Activated CD4-positive, alpha-beta T cell treated with anti-CD3 and anti-CD28 coated beads, Interleukin-2, amount 50 U/mL, for 1 hour (primary cell): ENCODE data around the gene RPTOR.

Experiments used
- DNase-seq: peaks from one replicate; pipeline ENCODE4 v3.0.0-alpha.2; 2020

The RPTOR gene

DNA sequence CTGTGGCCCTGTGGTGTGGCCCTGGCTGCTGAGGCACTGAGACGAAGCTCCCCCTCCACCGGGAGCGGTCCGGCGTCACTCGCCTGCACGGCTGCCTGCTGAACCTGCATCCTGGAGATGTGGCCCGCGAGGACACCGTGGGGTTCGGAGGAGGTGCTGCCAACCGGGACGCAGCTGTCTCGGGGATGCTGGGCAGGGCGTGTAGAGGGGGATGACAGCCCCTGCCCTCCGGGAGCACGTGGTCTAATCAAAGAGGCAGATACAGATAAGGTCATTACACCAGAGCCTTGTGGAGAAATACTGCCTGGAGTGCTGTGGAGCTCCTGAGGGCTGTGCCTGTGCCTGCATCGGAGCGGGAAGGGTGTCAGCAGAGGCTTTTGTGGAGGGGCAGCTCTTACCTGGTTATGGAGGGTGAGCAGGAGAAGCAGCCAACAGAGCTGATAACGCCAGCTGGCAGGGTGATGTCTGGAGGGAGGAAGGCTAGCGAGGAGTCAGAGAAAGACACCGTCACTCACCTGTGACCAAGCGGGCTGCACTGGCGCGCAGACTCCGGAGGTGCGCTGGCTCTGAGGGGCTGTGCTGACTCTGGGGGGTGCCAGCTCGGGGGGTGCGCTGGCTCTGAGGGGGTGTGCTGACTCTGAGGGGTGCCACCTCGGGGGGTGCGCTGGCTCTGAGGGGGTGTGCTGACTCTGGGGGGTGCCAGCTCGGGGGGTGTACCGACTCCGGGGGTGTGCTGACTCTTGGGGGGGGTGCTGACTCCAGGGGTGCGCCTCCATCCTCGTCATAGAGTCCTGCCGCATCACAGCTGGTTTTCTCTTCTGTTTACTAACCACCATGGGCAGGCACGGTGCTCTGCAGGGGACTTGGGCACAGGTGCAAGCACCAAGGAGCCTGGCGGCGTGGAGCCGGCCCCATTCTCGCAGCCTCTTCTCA is 342.3 kb downstream of the RPTOR start:
- no peak for DNase-seq

DNA sequence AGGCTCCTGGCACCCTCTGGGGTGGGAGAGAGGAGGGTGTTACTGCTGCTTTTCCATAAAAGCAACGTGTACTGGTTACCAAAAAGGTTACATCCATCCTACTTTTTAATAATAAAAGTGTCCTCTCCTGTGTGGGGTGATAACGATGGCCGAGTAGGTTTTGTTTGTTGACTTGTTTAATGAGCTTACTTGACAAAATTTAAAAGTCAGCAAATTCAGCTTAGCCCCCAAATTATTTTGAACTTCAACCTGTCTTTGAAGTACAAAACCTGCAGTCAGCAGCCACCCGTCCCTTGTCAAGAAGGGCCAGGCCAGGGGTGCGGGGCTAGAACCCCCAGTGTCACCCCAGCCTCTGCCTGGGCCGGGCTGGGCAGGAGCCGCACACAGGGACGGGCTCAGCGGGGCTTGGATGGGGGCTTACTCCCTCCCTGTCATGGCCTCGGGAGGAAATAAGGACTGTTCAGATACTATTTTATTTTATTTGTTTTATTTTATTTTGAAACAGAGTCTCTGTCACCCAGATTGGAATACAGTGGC is 343.1 kb downstream of the RPTOR start:
- DNase-seq: no peak

DNA sequence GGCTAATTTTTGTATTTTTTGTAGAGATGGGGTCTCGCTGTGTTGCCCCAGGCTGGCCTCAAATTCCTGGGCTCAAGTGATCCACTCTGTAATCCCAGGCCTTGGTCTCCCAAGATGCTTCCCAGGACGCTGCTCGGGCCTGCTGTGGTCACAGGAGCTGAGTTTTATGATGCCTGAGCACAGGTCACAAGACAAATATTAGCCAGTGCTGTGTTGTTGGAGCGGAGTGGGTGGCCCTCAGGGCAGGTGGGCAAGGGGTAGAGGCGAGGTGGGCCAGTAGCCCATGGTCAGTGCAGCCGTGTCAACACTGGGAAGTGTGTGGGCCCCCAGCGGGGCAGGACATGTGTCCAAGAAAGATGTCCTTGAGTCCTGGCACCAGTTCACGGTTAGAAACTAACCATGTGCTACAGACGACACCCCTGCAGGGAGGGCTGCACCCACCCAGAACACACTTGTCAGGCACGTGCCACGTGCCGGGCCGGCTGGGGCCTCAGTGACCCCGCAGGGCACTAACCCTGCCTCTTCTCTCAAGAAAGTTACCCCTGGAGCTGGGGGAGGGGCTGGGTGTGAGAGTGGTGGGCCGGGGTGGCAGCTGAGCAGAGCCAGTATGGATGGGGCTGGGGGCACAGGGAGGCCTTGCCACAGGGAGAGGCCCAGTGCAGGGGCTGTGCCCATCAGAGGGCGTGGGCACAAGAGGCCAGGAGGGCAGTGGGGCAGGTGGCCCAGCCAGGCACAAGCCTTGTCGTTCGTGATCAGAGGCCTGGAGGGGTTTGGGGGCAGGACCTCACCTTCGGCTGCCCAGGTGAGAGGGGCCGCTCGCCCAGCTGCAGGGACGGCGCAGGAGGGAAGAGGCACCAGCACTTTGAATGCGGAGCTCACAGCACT is 343.9 kb downstream of the RPTOR start:
- no peak for DNase-seq

DNA sequence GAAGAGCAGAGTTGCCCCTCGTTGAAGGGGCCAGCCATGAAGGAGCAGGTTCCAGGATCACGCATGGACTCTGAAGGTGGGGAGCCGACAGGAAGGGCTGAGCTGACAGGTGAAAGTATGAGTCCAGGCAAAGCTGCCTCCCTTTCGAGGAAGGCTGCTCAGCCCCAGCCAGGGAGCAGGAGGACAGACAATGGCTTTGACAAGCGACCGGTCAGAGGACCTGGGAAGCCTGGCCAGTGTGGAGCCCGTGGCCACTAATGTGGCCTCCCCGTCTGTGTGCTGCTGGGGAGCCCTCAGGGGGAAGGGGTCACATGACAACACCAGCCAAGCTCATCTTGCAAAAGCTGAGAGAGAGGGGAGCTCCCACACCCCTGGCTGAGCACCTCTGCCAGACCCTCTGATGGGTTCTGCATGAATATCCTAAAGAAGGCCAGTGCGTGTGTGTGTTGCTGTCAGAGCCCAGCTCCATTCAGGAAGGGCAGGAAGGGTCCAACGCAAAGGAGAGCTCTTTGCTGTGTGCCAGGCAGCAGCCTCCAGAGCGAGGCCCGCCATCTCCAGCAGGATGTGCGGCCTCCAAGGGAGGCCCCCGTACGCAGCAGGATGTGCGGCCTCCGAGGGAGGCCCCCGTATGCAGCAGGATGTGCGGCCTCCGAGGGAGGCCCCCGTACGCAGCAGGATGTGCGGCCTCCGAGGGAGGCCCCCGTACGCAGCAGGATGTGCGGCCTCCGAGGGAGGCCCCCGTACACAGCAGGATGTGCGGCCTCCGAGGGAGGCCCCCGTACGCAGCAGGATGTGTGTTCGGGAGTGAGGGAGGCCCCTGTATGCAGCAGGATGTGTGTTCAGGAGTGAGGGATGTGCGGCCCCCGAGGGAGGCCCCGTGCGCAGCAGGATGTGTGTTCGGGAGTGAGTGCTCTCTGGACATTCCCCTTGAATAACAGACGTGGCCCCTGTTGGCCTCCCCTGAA is 344.9 kb downstream of the RPTOR start:
- no peak for DNase-seq

DNA sequence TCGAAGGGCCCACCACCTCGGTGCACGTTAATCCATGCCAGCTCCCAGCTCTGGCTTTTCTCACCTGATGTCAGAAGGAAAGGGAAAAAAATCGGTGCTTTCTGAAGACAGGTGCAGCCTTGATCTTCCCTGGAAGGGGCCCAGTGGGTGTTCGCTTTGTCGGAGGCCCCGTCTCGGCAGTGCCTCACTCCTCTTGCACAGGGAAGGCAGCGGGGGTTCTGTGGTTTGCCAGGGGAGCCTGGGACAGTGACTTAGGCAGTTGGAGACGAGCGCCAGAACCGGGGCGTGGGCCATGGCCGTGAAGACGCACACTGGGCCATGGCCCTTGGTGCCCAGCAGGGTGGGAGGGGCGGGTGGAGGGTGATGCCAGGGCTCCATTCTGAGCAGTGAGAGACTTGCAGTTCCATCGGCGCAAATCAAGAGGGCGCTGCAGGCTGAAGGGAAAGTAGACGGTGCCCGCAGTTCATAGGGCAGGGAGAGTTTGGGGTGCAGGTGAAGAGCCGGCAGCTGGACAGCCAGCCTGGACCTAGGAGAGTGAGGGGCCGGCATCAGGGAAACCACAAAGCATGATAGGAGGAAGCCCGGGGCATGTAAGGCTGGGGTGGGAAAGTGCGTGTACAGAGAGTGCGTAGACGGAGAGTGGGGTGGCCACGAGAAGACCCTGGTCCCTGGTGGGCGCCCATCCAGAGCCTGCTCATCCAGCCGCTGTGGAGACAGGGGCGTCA is 345.7 kb downstream of the RPTOR start:
- DNase-seq: peak; percentile 22

DNA sequence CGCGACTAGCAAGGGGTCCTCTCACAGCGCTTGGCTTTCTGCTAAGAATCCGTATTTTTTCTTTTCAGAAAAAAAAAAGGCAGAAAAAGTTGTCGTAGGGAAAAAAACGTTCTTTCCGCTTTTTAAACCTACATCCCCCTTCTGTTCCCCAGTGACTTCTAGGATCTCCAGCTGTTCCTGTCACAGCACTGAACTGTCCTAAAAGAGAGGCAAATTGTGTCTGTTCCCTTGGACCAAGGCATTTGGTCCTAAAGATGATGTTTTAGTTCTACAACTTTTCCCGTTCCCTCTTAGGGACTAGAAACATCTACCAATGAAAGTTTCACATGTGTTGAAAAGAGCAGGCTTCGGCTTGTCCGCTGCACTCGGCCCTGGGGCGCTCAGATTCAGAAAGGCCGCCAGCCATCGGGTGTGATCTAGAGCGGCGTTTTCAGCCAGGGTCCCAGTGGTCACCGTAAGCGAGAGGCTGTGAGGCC is 346.3 kb downstream of the RPTOR start:
- no peak for DNase-seq

DNA sequence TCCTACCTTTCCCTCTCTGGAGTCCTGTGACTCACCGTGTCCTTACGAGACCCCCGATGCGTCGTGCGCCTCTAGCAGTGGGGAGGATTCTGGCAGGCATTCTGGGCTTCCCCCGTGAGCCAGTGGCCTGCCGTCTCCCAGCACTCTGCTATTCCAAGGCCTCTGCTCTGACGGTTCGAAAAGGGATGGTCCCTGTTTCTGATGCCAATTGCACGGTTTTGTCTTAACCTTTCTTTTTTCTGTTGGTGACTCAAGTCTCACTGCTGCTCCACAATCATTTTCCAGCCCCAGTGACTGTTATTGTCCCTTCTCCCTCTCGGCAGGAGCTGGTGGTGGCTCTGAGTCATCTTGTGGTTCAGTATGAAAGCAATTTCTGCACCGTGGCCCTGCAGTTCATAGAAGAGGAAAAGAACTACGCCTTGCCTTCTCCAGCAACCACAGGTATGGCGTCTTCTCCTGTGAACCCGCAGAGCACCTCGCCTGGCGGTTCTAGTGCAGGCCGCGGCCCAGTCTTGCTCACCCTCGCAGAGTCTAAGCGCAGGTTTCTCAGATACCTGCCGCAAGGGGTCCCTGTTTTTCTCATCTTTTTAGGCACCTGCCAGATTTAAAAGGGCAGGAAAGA is 346.9 kb downstream of the RPTOR start:
- DNase-seq: peak; percentile 76

DNA sequence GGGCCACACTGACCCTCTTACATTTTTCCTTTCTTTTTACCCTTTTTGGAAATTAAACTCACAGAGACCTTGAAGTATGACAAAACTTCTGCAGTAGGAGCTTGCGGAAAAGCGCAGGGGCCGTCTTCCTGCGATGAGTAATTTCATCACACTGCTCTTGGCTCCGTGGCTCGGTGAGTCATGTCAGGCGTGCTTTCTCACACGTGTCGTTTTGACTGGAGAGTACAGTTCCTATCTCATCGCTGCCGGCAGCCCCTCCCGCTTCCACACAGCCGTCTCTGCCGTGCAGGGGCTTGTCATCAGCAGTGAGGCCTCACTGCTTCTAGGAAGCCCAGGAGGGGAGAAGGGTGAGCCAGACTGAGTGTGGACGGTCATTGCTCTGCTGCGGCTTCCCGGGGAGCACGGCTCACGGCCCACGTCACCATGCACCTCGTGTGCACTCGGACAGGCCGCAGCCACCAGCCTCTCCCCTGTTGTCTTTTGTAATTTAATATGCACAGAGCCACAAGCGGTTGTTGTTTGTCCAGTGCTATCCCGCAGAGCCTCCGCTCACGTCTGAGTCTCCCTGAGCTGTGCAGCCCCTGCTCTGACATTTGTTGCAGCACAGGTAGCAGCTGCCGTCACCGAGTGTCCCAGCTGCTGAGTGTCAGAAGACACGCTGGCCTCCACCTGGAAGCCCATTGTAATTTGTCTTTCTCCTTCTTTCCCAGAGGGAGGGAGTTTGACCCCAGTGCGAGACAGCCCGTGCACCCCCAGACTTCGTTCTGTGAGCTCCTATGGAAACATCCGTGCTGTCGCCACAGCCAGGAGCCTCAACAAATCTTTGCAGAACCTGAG is 347.6 kb downstream of the RPTOR start:
- peak; percentile 87 for DNase-seq

DNA sequence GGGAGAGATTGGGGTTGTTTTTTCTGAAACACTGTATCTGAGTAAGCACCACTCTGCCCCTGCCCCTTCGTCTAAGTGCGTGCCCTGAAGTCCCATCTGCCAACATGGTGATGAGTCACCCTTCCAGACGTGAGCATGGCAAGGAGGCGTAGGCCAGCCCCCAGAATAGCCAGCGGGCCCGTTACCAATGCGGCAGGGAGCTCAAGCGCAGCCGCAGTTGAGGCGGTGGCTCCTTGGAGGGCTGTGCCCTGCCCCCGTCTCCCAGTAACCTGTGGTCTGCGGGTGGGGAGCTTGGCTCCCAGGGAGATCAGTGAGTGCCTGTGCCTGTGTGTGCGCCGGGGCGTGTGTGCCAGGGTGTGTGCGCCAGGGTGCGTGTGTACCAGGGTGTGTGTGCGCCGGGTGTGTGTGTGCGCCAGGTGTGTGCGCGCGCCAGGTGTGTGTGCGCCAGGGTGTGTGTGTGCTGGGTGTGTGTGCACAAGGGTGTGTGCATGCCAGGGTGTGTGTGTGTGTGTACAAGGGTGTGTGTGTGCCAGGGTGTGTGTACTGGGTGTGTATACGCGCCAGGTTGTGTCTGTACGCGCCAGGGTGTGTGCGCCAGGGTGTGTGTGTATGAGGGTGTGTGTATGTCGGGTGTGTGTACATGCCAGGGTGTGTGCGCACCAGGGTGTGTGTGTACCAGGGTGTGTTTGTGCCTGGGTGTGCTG is 348.4 kb downstream of the RPTOR start:
- peak; percentile 54 for DNase-seq

DNA sequence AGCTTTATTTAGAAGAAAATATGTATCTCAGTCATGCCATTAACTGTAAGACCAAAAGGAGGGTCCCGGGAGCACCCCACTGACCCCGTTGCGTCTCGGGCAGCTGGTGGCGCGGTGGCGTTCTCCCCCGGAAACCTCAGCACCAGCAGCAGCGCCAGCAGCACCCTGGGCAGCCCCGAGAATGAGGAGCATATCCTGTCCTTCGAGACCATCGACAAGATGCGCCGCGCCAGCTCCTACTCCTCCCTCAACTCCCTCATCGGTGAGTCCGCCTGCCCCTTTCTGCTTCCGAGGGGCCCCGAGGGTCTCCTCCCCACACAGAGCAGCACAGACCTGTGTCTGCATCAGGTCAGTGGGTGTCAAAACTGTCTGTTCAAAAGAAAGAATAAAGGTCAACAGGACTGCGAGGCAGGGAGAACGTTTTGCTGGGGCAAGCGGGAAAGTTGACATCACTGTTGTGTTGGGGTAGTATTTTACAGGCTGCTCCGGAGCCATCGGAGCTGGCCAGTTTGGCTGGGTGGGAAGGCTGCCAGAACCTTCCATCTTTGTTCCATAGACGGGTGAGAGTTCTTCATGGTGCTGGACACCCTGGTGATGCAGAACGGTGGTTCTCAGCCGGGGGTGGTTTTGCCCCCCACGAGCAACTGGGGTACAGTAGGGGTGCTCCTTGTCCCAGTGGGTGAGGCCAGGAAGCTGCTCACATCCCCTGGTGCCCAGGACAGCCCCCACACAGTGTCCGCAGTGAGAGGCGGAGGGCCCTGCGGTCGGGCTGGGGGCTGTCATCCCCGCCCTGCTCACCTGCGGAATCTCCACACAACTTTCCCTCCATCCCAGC is 349.2 kb downstream of the RPTOR start:
- no peak for DNase-seq

DNA sequence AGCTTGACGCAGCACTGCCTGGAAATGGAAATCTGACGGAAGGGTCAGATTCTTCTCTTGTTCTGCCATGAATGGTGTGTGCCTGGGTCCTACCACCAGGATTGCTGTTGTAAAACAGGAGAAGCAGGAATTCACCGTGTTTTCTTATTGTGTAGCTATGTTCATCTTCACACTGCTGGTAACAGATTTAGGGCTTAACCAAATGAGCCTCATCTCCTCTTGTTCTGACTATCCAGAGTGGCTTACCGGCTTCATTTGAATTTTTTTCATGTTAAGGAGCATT is 349.7 kb downstream of the RPTOR start:
- no peak for DNase-seq

DNA sequence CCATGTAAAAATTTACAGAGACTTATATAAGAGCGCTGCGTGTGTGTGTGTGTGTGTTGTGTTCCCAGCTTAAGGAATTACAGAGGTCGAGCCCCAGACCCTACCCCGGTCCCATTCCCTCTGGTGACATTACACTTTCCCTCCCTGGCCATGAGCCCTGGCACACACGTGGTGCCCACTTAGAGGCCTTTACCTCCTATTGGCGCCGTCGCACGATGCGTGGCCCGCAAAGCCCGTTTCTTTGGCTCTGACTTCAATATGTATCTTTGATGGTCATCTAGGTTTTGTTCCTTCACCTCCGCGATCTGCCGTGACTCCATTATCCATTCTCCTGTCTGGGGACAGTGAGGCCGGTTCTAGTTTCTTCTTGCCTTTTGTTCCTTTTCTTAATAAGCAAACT is 350.1 kb downstream of the RPTOR start:
- no peak for DNase-seq

DNA sequence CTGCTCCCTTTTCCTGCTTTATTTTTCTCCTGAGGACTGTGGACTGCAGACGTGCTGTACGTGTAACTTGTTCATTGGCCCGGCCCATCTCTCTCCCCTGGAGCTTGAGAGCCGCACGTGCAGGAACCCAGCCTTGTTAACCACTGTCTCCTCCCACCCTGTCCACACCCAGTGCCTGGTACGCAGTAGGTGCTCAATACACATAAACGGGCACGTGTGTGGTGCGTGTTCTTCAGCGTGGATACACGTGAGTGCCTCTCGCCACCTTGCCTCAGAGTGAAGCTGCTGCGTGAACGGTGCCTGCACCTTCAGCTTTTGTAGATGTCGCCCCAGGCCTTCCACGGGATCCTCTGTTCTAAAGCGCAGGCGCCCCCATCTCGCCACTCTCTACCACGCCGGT is 350.7 kb downstream of the RPTOR start:
- DNase-seq: no peak

DNA sequence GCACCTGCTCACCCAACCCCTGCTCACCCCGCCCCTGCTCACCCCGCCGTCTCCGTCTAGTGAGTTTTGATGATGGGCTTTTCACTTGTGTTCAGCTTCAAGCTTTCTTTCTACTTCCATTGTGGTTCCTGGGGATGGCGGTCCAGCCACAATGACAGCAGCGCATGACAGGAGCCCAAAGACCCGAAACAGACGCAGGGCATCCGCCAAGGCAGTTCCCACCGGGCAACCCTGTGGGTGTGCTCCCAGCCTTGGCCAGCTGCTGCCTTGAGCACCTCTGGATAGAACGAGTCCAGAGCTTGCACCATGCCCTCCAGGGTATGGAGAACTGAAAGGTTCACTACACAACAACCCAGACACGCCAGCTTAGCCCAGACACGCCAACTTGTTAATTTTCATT is 354.1 kb downstream of the RPTOR start:
- no peak for DNase-seq

DNA sequence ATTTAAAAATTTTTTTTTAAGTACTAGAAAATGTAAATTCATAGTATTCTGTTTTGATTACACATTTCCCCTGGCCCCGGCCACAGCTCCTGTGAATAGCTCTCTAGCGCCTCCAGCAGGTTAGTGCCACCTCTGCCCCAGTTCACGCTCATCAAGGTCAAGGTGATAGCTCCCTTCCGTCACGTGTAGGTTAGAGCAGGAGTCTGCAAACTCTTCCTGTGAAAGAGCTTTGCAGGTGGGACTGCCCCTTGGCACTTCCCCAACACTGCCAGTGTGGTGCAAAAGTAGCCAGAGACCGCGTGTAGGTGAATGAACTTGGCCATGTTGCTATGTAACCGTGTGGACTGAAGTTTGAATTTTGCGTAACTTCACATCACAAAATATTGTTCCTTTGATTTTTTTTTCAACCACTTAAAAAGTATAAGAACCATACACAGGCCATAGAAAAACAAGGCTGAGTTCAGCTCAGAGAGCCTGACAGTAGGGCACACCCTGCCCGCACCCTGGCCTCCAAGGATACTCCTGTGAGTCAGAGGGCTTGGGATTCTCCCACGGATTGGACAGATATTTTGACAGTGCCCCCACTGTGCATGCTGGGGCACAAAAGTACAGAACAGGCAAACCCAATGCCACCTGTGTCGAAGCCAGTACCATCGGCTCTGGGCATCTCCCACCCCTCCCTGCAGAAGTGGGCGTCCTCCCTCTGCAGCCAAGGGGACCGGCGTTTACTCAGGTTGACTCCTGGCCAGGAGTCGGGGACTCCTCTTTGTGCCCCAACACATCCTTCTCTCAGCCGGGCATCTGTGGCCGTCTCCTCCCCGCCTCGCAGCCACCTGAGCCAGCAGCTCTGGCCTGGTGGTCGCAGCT is 355.0 kb downstream of the RPTOR start:
- DNase-seq: peak; percentile 83

DNA sequence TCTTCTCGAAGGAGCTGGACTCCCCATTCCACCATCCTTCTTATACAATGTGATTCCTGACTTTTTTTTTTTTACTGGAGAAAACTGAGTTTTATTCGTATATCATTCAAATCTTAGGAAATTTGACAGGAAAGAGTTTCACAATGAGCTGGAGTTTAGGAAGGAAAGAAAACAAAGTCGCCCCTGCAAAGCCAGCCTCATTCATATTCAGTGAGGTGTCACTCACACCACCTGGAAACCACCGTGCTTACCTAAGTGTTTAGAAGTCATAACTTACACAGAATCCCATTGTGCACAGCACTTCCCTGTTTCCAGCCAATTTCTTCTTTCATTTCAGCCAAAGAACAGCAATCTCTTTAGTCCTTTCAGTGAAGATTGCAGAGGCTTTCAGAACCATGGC is 356.7 kb downstream of the RPTOR start:
- DNase-seq: no peak

DNA sequence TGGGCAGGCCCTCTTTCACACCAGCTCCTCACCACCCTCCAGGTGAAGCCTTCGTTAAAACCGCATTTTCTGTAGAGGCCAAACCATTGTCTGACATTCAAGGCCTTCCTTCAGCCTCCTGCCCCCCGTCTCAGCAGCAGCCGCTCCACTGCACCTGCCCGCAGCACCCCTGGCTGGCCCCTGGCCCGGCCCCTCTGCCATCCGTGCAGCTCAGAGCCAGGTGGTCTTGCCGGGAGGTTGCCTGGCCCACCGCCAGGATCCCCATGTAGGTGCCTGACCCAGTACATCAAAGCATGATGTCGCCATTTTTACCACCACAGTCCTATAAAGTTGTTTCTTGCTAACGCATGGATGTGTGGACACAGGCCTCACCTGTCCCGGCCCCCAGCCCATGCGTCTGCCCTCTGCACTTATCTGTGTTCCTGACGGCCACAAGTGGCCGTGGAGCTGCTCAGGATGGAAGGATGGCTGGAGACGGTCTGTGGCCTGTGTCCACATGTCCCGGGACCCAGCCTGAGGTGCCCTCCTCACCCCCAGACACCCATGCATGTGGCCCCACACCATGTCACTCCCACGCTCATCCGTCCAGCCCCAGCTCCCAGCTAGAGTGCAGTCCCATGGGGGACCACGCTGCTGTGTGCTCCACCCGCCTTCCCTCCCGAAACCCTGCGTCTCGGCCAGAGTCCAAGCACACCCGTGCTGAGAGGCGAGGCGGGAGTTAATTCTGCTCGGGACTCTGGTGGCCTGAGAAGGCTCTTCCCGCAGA is 357.7 kb downstream of the RPTOR start:
- DNase-seq: no peak
